Smooth muscle cell (in vitro differentiated cells): ENCODE data around the gene PTPRD. TPM values are rescaled to one million over a fixed set of nuclear protein-coding genes. Genes with fewer than 3 reads are reported as not detected.

Experiments
- DNase-seq: peaks from one replicate; lab custom pipeline; 2025; ENCODE audit not compliant: unreplicated experiment; lab: John Stamatoyannopoulos, UW
- H2AFZ ChIP-seq: fragments of 200-600 bp; sonication (generic); 2 replicates; pipeline ENCODE4 v1.6.0; 2016; ENCODE audit warnings: antibody characterized with exemption, low read depth, mild to moderate bottlenecking
- H3F3A ChIP-seq: fragments of 200-600 bp; sonication (generic); 2 replicates; pipeline ENCODE4 v1.6.0; 2017; ENCODE audit warnings: antibody characterized with exemption, low read depth
- H3K27ac ChIP-seq: fragments of 200-600 bp; sonication (generic); 2 replicates; pipeline ENCODE4 v1.5.1; 2016; ENCODE audit warnings: low read depth, mild to moderate bottlenecking
- H3K27me3 ChIP-seq: fragments of 200-600 bp; sonication (generic); 2 replicates; pipeline ENCODE4 v1.6.1; 2016; ENCODE audit warnings: low read depth, mild to moderate bottlenecking
- H3K36me3 ChIP-seq: fragments of 200-600 bp; sonication (generic); 2 replicates; pipeline ENCODE4 v1.5.1; 2016; ENCODE audit warnings: low read depth
- H3K4me1 ChIP-seq: fragments of 200-600 bp; sonication (generic); 2 replicates; pipeline ENCODE4 v1.5.1; 2016; ENCODE audit warnings: low read depth
- H3K4me2 ChIP-seq: fragments of 200-600 bp; sonication (generic); 2 replicates; pipeline ENCODE4 v1.6.0; 2016; ENCODE audit warnings: mild to moderate bottlenecking
- H3K4me3 ChIP-seq: fragments of 200-600 bp; sonication (generic); 2 replicates; pipeline ENCODE4 v1.5.1; 2016; ENCODE audit warnings: mild to moderate bottlenecking
- H3K79me2 ChIP-seq: fragments of 200-600 bp; sonication (generic); 2 replicates; pipeline ENCODE4 v1.6.0; 2016; ENCODE audit warnings: low read depth, mild to moderate bottlenecking
- H3K9ac ChIP-seq: fragments of 200-600 bp; sonication (generic); 2 replicates; pipeline ENCODE4 v1.6.0; 2016; ENCODE audit warnings: low read depth
- H3K9me3 ChIP-seq: fragments of 200-600 bp; sonication (generic); replicated peaks from 2 replicates; pipeline ENCODE4 v1.5.1; 2016; ENCODE audit warnings: low read depth
- H4K20me1 ChIP-seq: fragments of 200-600 bp; sonication (generic); 2 replicates; pipeline ENCODE4 v1.6.0; 2016; ENCODE audit warnings: low read depth
- WGBS: methylation state at CpG from one replicate; pipeline ENCODE4 v1.1.7; 2016; ENCODE audit warnings: low lambda C conversion rate; 5-methylcytosine and 5-hydroxymethylcytosine counted together
- polyA plus RNA-seq: library from polyadenylated mRNA; unstranded; fragments of >200 nt; fragmentation: Nextera tagmentation; extraction: Ambion mirVana; gene quantifications from 2 replicates; pipeline ENCODE4 v1.2.1, GENCODE V29; 2016
- total RNA-seq: library from RNA; depleted of rRNA; stranded (reverse); fragments of >200 nt; gene quantifications from 2 replicates; pipeline ENCODE4 v1.2.3, GENCODE V29; 2014
- TF ChIP-seq, protein P1 (sequence below): fragments of 200-600 bp; sonication (generic); IDR thresholded peaks from 2 replicates; pipeline ENCODE4 v1.5.1; 2017; ENCODE audit warnings: borderline replicate concordance, mild to moderate bottlenecking, antibody characterized with exemption; ENCODE audit not compliant: insufficient read depth, poor library complexity, severe bottlenecking

The PTPRD gene
- total and polyA plus RNA-seq, 2 experiments from 2014 or later: 6.5 to 61.0 TPM

DNA sequence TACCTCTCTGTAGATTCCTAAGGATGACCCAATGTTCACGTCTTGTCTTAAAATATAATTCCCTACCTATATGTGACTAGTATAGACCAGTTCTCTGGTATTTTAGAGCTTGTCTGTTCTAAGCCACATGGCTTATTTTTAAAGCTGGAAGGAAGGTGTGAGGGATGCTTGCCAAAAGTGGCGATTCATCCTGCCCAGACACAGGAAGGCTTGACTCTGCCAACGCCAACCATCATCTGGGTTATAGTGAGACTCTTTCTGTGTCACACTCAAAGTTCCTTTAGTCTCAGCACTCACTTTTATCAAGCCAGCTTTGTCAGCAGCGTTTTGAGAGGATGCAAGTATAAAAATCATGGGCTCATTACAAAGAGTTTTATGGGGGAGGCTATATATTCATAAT is 500.0 kb downstream of the PTPRD start:
- Histone ChIP-seq H4K20me1 (no peaks in the 10 kb centered on the region), H3K36me3 (no peaks in the 10 kb centered on the region), H3K4me3 (no peak overlapping the region), H3K27me3 (peaks cover 11% of the 10 kb centered on the region), H3K4me2 (no peak overlapping the region), H3F3A (no peaks in the 10 kb centered on the region), H2AFZ (no peak overlapping the region), H3K4me1 (no peaks in the 10 kb centered on the region), H3K9me3 (no peaks in the 10 kb centered on the region), H3K79me2 (no peaks in the 10 kb centered on the region), H3K9ac (no peak overlapping the region), H3K27ac (no peak overlapping the region)
- TF ChIP-seq, protein P1, sequence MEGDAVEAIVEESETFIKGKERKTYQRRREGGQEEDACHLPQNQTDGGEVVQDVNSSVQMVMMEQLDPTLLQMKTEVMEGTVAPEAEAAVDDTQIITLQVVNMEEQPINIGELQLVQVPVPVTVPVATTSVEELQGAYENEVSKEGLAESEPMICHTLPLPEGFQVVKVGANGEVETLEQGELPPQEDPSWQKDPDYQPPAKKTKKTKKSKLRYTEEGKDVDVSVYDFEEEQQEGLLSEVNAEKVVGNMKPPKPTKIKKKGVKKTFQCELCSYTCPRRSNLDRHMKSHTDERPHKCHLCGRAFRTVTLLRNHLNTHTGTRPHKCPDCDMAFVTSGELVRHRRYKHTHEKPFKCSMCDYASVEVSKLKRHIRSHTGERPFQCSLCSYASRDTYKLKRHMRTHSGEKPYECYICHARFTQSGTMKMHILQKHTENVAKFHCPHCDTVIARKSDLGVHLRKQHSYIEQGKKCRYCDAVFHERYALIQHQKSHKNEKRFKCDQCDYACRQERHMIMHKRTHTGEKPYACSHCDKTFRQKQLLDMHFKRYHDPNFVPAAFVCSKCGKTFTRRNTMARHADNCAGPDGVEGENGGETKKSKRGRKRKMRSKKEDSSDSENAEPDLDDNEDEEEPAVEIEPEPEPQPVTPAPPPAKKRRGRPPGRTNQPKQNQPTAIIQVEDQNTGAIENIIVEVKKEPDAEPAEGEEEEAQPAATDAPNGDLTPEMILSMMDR: no peak
- 56% methylated on average over 4 of the region's 4 CpGs for WGBS
- no peak for DNase-seq

DNA sequence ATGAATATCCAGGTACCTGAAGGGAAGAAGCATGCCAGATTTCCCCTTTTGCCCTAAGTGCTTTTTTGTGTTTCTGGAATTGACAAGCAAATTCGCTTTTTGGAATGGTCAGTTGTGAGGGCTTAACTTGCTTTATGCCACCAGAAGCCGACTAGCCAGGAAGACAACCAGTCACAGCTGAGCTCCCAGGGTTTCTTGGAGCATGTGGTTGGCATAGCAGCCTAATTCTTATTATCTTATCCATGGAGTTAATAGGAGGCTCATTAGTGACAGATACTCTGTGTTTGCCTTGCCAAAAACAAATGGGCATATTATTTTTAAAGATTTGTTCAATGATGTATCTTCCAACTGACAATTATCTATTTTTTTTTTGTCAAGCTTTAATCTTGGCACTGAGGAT is 500.7 kb downstream of the PTPRD start:
- Histone ChIP-seq H3K9me3 (no peaks in the 10 kb centered on the region), H3K79me2 (no peaks in the 10 kb centered on the region), H3K36me3 (no peaks in the 10 kb centered on the region), H2AFZ (no peak overlapping the region), H3K4me3 (no peak overlapping the region), H3F3A (no peaks in the 10 kb centered on the region), H4K20me1 (no peaks in the 10 kb centered on the region), H3K4me2 (no peak overlapping the region), H3K27ac (no peak overlapping the region), H3K27me3 (peaks cover 13% of the 10 kb centered on the region), H3K4me1 (no peaks in the 10 kb centered on the region), H3K9ac (no peak overlapping the region)
- 68% methylated on average over 2 of the region's 2 CpGs for WGBS
- no peak for DNase-seq
- TF ChIP-seq, protein P1: no peak

DNA sequence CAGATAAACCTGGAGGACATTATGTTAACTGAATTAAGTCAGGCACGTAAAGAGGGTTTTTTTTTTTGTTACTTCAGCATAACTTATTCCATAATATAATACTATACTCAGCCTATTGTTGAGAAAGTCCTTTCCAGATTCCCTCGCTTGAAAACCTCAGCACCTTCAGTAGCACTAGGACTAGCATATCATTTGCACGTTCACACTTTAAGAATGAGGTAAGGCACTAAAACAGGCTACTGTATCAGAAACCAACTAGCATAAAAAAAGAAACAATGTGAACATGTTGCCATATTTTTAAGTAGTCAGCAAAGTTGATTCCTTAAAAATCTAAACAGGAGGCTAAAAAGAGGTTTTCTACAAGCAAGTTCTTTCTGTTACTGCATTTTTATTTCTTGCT is 504.0 kb downstream of the PTPRD start:
- DNase-seq: no peak
- TF ChIP-seq, protein P1: no peak

DNA sequence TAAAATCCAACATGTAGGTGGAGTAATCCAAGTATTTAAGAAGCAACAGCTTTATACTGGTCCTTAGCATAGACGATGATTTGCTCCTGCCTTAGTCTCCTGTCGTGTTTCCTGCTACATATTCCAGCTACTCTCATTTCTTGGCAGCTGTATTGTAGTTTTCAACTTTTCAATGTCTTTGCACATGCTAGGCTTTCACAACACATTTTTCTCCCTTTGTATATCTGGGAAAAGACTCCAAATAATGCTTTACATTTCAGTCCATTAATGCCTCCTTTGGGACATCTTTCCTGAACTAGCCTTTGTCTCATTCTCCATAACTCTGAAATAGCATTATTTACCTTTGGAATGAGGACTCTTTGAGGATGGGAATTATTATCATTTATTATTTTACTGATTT is 508.0 kb downstream of the PTPRD start:
- Histone ChIP-seq H3K27ac (no peak overlapping the region), H4K20me1 (no peaks in the 10 kb centered on the region), H3K4me2 (no peak overlapping the region), H3K9me3 (no peaks in the 10 kb centered on the region), H3K4me3 (no peak overlapping the region), H3K4me1 (no peaks in the 10 kb centered on the region), H3K36me3 (no peaks in the 10 kb centered on the region), H2AFZ (no peak overlapping the region), H3K79me2 (no peaks in the 10 kb centered on the region), H3K27me3 (peaks cover 11% of the 10 kb centered on the region), H3K9ac (no peak overlapping the region), H3F3A (no peaks in the 10 kb centered on the region)
- TF ChIP-seq, protein P1: no peak
- DNase-seq: no peak
- 91% methylated on average over 2 of the region's 2 CpGs for WGBS

More for the DNA sequence above, 504.0 kb downstream of the PTPRD start:
- peaks cover 11% of the 10 kb centered on the region for H3K27me3 ChIP-seq
- no peaks in the 10 kb centered on the region for H3F3A ChIP-seq
- H2AFZ ChIP-seq: no peak overlapping the region
- no peaks in the 10 kb centered on the region for H3K9me3 ChIP-seq
- no peak overlapping the region for H3K4me2 ChIP-seq
- no peak overlapping the region for H3K9ac ChIP-seq
- no peaks in the 10 kb centered on the region for H3K4me1 ChIP-seq
- H3K27ac ChIP-seq: no peak overlapping the region
- H3K79me2 ChIP-seq: no peaks in the 10 kb centered on the region
- no peaks in the 10 kb centered on the region for H4K20me1 ChIP-seq
- H3K4me3 ChIP-seq: no peak overlapping the region
- 83% methylated on average over 3 of the region's 3 CpGs for WGBS
- H3K36me3 ChIP-seq: no peaks in the 10 kb centered on the region
